Trophoblast cell (in vitro differentiated cells and primary cell): ENCODE data around the gene NBAS.

Experiments
- DNase-seq, 2 donors: peaks; one replicate each; pipeline ENCODE4 v3.0.0-alpha.2; 2016
- H2AFZ ChIP-seq: 2 replicates; pipeline ENCODE4 v1.6.1; 2013; ENCODE audit warnings: low read length, moderate library complexity, mild to moderate bottlenecking; ENCODE audit not compliant: insufficient read depth, poor library complexity
- H2AK5ac ChIP-seq: 2 replicates; pipeline ENCODE4 v1.6.1; 2013; ENCODE audit warnings: mild to moderate bottlenecking, low read length
- H2BK120ac ChIP-seq: 2 replicates; pipeline ENCODE4 v1.6.1; 2013; ENCODE audit warnings: low read length, mild to moderate bottlenecking, moderate library complexity; ENCODE audit not compliant: insufficient read depth, poor library complexity
- H2BK12ac ChIP-seq: 2 replicates; pipeline ENCODE4 v1.6.1; 2013; ENCODE audit warnings: mild to moderate bottlenecking, low read length, moderate library complexity
- H2BK5ac ChIP-seq: 2 replicates; pipeline ENCODE4 v1.6.1; 2013; ENCODE audit warnings: low read length, low read depth, moderate library complexity, mild to moderate bottlenecking; ENCODE audit not compliant: poor library complexity
- H3K14ac ChIP-seq: 2 replicates; pipeline ENCODE4 v1.6.1; 2013; ENCODE audit warnings: mild to moderate bottlenecking, low read length
- H3K18ac ChIP-seq: 2 replicates; pipeline ENCODE4 v1.6.1; 2013; ENCODE audit warnings: mild to moderate bottlenecking, low read length
- H3K23ac ChIP-seq: 2 replicates; pipeline ENCODE4 v1.6.1; 2013; ENCODE audit warnings: low read length
- H3K27ac ChIP-seq: 2 replicates; pipeline ENCODE4 v1.5.1; 2013; ENCODE audit warnings: low read depth, mild to moderate bottlenecking, inconsistent platforms, low read length, moderate library complexity
- H3K27me3 ChIP-seq: 2 replicates; pipeline ENCODE4 v1.6.1; 2013; ENCODE audit warnings: inconsistent platforms, mild to moderate bottlenecking, low read length, moderate library complexity; ENCODE audit not compliant: insufficient read depth
- H3K36me3 ChIP-seq, 2 experiments: 1 replicate in 1 of 2; 2 replicates in 1 of 2; pipeline ENCODE4 v1.6.1; 2013; ENCODE audit warnings: low read length in 2 of 2, mild to moderate bottlenecking in 2 of 2, moderate library complexity in 1 of 2; ENCODE audit not compliant: insufficient read depth in 2 of 2, control insufficient read depth in 1 of 2
- H3K4ac ChIP-seq: 2 replicates; pipeline ENCODE4 v1.6.1; 2013; ENCODE audit warnings: low read depth, mild to moderate bottlenecking, low read length, moderate library complexity
- H3K4me1 ChIP-seq, 2 experiments: 1 replicate in 1 of 2; 2 replicates in 1 of 2; pipeline ENCODE4 v1.6.1; 2013; ENCODE audit warnings: low read length in 2 of 2, mild to moderate bottlenecking in 2 of 2, moderate library complexity in 1 of 2; ENCODE audit not compliant: insufficient read depth in 2 of 2, control insufficient read depth in 1 of 2
- H3K4me2 ChIP-seq: 2 replicates; pipeline ENCODE4 v1.6.1; 2013; ENCODE audit warnings: inconsistent platforms, mild to moderate bottlenecking, low read length, moderate library complexity
- H3K4me3 ChIP-seq: 2 replicates; pipeline ENCODE4 v1.5.1; 2013; ENCODE audit warnings: mild to moderate bottlenecking, low read depth, low read length, inconsistent platforms
- H3K79me1 ChIP-seq: one replicate; pipeline ENCODE4 v1.6.1; 2013; ENCODE audit warnings: low read length
- H3K79me2 ChIP-seq: 2 replicates; pipeline ENCODE4 v1.6.1; 2013; ENCODE audit warnings: low read length, mild to moderate bottlenecking; ENCODE audit not compliant: control insufficient read depth, insufficient read depth, poor library complexity
- H3K9ac ChIP-seq: 2 replicates; pipeline ENCODE4 v1.6.1; 2013; ENCODE audit warnings: mild to moderate bottlenecking, low read length
- H3K9me3 ChIP-seq: 2 replicates; pipeline ENCODE4 v1.6.1; 2013; ENCODE audit warnings: low read depth, mild to moderate bottlenecking, control low read depth, inconsistent platforms, low read length; ENCODE audit not compliant: insufficient read depth
- H4K12ac ChIP-seq: 2 replicates; pipeline ENCODE4 v1.6.1; 2013; ENCODE audit warnings: low read depth, mild to moderate bottlenecking, low read length, moderate library complexity
- H4K8ac ChIP-seq: 2 replicates; pipeline ENCODE4 v1.6.1; 2013; ENCODE audit warnings: low read depth, mild to moderate bottlenecking, low read length, moderate library complexity
- H4K91ac ChIP-seq: one replicate; pipeline ENCODE4 v1.6.1; 2013; ENCODE audit warnings: low read depth, mild to moderate bottlenecking, low read length, moderate library complexity
- WGBS: extraction: QIAGEN DNeasy Blood & Tissue Kit; methylation state at CpG from one replicate; pipeline ENCODE4 v1.1.7; 2013; ENCODE audit warnings: missing lambda C conversion rate; ENCODE audit not compliant: insufficient read length, insufficient coverage; ENCODE audit errors: extremely low coverage; 5-methylcytosine and 5-hydroxymethylcytosine counted together

Gene NBAS

GRCh38 chr2:15206419-15206818, 354.7 kb downstream of the NBAS start:
- no peak overlapping the region for H3K14ac ChIP-seq

GRCh38 chr2:15205562-15205961, 355.6 kb downstream of the NBAS start:
- no peak overlapping the region for H4K8ac ChIP-seq
- no peak overlapping the region for H2BK12ac ChIP-seq
- H3K14ac ChIP-seq = no peak overlapping the region
- H2BK5ac ChIP-seq = no peak overlapping the region
- H3K23ac ChIP-seq = no peak overlapping the region
- H3K9me3 ChIP-seq = no peaks in the 10 kb centered on the region
- H3K9ac ChIP-seq = no peak overlapping the region
- H3K27me3 ChIP-seq = no peaks in the 10 kb centered on the region
- H2AK5ac ChIP-seq = no peak overlapping the region
- no peak overlapping the region for H4K91ac ChIP-seq
- no peak for DNase-seq
- no peak overlapping the region for H3K27ac ChIP-seq
- H4K12ac ChIP-seq = no peak overlapping the region
- no peaks in the 10 kb centered on the region for H3K4me1 ChIP-seq
- no peak overlapping the region for H2BK120ac ChIP-seq
- WGBS = no CpG with 5 or more reads among the region's 5 CpGs
- no peak overlapping the region for H3K4me2 ChIP-seq
- H3K18ac ChIP-seq = no peak overlapping the region
- H2AFZ ChIP-seq = no peak overlapping the region
- H3K79me2 ChIP-seq = no peaks in the 10 kb centered on the region
- H3K4ac ChIP-seq = no peak overlapping the region
- no peaks in the 10 kb centered on the region for H3K36me3 ChIP-seq
- no peak overlapping the region for H3K4me3 ChIP-seq
- no peaks in the 10 kb centered on the region for H3K79me1 ChIP-seq

More at GRCh38 chr2:15206419-15206818, 354.7 kb downstream of the NBAS start:
- Histone ChIP-seq H2BK120ac (no peak overlapping the region), H3K4me2 (no peak overlapping the region), H4K12ac (no peak overlapping the region), H2AFZ (no peak overlapping the region), H3K79me1 (no peaks in the 10 kb centered on the region), H4K91ac (no peak overlapping the region), H2AK5ac (no peak overlapping the region), H3K4me1 (no peaks in the 10 kb centered on the region), H3K27ac (no peak overlapping the region), H2BK5ac (no peak overlapping the region), H2BK12ac (no peak overlapping the region), H3K36me3 (no peaks in the 10 kb centered on the region), H3K9me3 (no peaks in the 10 kb centered on the region), H3K9ac (no peak overlapping the region), H4K8ac (no peak overlapping the region), H3K4me3 (no peak overlapping the region), H3K4ac (no peak overlapping the region), H3K27me3 (no peaks in the 10 kb centered on the region), H3K23ac (no peak overlapping the region), H3K79me2 (no peaks in the 10 kb centered on the region), H3K18ac (no peak overlapping the region)
- DNase-seq = no peak
- WGBS = no CpG with 5 or more reads among the region's 1 CpG

GRCh38 chr2:15201009-15201408, 360.1 kb downstream of the NBAS start:
- Histone ChIP-seq H3K79me2 (no peaks in the 10 kb centered on the region), H4K12ac (no peak overlapping the region), H3K23ac (no peak overlapping the region), H4K8ac (no peak overlapping the region), H3K27me3 (no peaks in the 10 kb centered on the region), H2BK120ac (no peak overlapping the region), H3K4me1 (no peaks in the 10 kb centered on the region), H3K14ac (no peak overlapping the region), H3K36me3 (no peaks in the 10 kb centered on the region), H3K18ac (no peak overlapping the region), H3K9ac (no peak overlapping the region), H3K4me2 (no peak overlapping the region), H3K9me3 (no peaks in the 10 kb centered on the region), H2AFZ (no peak overlapping the region), H2BK12ac (no peak overlapping the region), H3K4ac (no peak overlapping the region), H3K27ac (no peak overlapping the region), H3K79me1 (no peaks in the 10 kb centered on the region), H4K91ac (no peak overlapping the region), H3K4me3 (no peak overlapping the region), H2AK5ac (no peak overlapping the region), H2BK5ac (no peak overlapping the region)
- whole genome bisulfite sequencing = no CpG with 5 or more reads among the region's 1 CpG
- DNase-seq = no peak

- H3K4ac ChIP-seq = no peak overlapping the region
- H3K9me3 ChIP-seq = no peaks in the 10 kb centered on the region
- no peak overlapping the region for H2AFZ ChIP-seq
These were observed 360.6 kb downstream of the NBAS start for GRCh38 chr2:15200581-15200980.

More at GRCh38 chr2:15200581-15200980, 360.6 kb downstream of the NBAS start:
- Histone ChIP-seq H3K4me3 (no peak overlapping the region), H3K18ac (no peak overlapping the region), H4K12ac (no peak overlapping the region), H3K79me1 (no peaks in the 10 kb centered on the region), H3K79me2 (no peaks in the 10 kb centered on the region), H3K4me1 (peaks cover 2 to 3% of the 10 kb centered on the region in 2 experiments), H3K14ac (no peak overlapping the region), H3K36me3 (no peaks in the 10 kb centered on the region), H2BK120ac (no peak overlapping the region), H3K4me2 (no peak overlapping the region), H4K8ac (no peak overlapping the region), H2BK12ac (no peak overlapping the region), H2AK5ac (no peak overlapping the region), H3K27me3 (no peaks in the 10 kb centered on the region), H4K91ac (no peak overlapping the region), H3K27ac (no peak overlapping the region), H2BK5ac (no peak overlapping the region), H3K9ac (no peak overlapping the region), H3K23ac (no peak overlapping the region)
- no peak for DNase-seq
